KG1 (cell line): ENCODE measurements around the gene KRTAP3-2.

Experiments
- DNase-seq: peaks from one replicate; lab custom pipeline; 2025; lab: John Stamatoyannopoulos, UW

The KRTAP3-2 gene

DNA sequence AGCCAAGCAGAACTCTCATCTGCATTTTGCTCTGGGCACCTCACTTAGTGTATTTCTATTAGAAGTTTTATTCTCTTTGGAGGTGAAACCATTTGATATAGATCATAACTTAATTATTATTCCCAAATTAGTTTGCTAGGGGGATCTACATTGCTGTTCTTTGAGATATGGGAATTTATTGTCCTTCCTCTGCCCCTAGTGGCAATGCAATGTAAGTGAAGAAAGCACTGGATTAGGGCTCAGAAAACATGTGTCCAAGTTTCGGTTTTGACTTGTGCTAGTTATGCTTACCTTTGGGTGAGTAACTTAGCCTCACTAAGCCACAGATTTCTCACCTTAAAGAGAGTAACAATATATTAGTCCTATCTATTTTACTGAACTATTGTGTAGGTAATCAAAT is 35.9 kb downstream of the KRTAP3-2 start:
- DNase-seq = no peak

DNA sequence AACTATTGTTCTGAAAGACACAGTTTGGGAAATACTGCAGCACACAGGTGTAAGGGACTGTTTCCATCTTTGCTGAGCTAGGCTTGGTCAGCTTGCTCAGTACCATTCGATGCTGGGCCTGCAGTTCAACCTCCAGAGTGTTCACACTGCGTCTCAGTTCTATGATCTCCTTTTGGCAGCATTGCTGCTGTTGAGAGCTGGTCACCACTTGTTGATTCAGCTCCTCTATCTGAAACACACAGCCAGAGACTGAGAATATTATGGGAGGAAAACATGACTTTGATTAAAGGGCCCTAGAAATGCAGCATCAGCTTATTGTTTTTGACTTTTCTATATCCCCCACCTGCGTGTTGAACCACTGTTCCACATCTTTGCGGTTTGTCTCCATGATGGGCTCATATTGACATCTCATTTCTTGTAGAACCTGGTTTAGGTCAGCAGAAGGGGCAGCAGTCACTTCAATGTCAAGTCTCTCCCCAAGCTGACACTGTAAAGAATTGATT is 37.6 kb downstream of the KRTAP3-2 start:
- DNase-seq = no peak

DNA sequence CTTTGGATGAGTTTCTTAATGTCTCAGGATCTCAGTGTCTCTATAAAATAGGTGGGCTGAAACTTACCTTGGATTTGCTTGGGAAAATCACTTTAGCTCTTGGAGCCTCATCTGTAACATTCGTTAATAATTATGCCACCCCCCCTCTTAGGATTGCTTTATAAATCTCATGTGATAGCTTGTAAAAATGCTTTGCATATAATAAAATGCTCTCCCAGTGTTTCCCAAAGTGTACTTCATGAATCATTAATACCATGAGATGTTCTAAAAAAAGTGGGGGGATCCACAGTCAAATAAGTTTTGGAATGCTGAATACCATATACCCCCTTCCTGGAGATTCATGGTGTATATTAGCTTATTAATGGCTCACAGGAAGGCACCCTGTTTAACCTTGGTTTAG is 38.1 kb downstream of the KRTAP3-2 start:
- DNase-seq = no peak

GRCh38 chr17:40960144-40960543 is 39.6 kb downstream of the KRTAP3-2 start:
- no peak for DNase-seq

GRCh38 chr17:40958086-40958953 is 41.4 kb downstream of the KRTAP3-2 start:
- DNase-seq = no peak

GRCh38 chr17:40956401-40957254 is 43.1 kb downstream of the KRTAP3-2 start:
- DNase-seq = no peak

- no peak for DNase-seq
Measured at GRCh38 chr17:40953881-40954280, 45.8 kb downstream of the KRTAP3-2 start.

- DNase-seq = no peak
Measured at GRCh38 chr17:40952661-40953060, 47.0 kb downstream of the KRTAP3-2 start.

DNA sequence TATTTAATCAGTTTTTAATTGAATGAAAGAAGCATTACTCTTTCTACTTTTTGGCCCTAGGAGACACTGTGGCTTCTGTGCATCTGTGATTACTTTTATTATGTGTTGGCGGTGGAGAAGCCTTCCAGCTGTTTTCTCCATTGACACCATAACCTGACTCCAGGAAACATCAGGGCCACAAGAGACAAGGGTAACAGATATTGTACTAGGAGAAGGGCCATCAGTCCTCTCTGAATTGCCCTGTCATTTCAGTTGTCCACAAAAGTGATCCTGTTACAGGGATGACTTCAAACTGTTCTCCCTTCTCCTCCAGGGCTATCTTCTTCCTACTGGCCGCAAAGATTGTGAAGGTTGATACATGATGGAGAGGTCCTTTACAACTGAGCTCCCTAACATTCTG is 47.6 kb downstream of the KRTAP3-2 start:
- DNase-seq = no peak

- DNase-seq = no peak
Measured at GRCh38 chr17:40951011-40951622, 48.6 kb downstream of the KRTAP3-2 start.

- DNase-seq = no peak
Measured at GRCh38 chr17:40950176-40950575, 49.5 kb downstream of the KRTAP3-2 start.

- no peak for DNase-seq
Measured at GRCh38 chr17:40949418-40949817, 50.3 kb downstream of the KRTAP3-2 start.
